GM18508 (cell line): ENCODE data around the gene EMC6.

ENCODE experiments used
- ATAC-seq: cut with Tn5 transposase; IDR thresholded peaks from one replicate; pipeline ENCODE4 v1.9.1; 2021; ENCODE audit warnings: moderate number of reproducible peaks; ENCODE audit not compliant: insufficient read depth, unreplicated experiment

EMC6 gene

GRCh38 chr17:3668279-3669084, at the start of gene EMC6, which contains the start of gene TAX1BP3:
TSS of gene EMC6 (plus strand) at chr17:3668812. CDS start at chr17:3669147, 335 bp downstream.
TSS of gene TAX1BP3 (minus strand) at chr17:3668578. CDS start at chr17:3668526, 52 bp downstream.
- ATAC-seq: peak; percentile 56

- no peak for ATAC-seq
These were observed 47.4 kb upstream of the EMC6 start for GRCh38 chr17:3621146-3621720.

GRCh38 chr17:3622977-3623594, 45.5 kb upstream of the EMC6 start:
- ATAC-seq: no peak

- ATAC-seq: no peak
These were observed 41.5 kb upstream of the EMC6 start for GRCh38 chr17:3626831-3627768.

GRCh38 chr17:3627769-3628167, 40.8 kb upstream of the EMC6 start:
- no peak for ATAC-seq

GRCh38 chr17:3630781-3631180, 37.8 kb upstream of the EMC6 start:
- ATAC-seq: no peak

GRCh38 chr17:3632287-3632686, 36.3 kb upstream of the EMC6 start:
- ATAC-seq: no peak

- ATAC-seq: no peak
These were observed 33.0 kb upstream of the EMC6 start for GRCh38 chr17:3635474-3636153.

- ATAC-seq: peak; percentile 81
These were observed 32.3 kb upstream of the EMC6 start, which contains the start of the genes CTNS and SHPK for GRCh38 chr17:3636154-3636907. TSS of gene CTNS (plus strand) at chr17:3636760. CDS start at chr17:3640207, 3,447 bp downstream. TSS of gene SHPK (minus strand) at chr17:3636250. CDS start at chr17:3636219, 31 bp downstream.

- ATAC-seq: no peak
These were observed 31.7 kb upstream of the EMC6 start for GRCh38 chr17:3636908-3637373.

GRCh38 chr17:3639981-3640596, 28.5 kb upstream of the EMC6 start:
- ATAC-seq: no peak

GRCh38 chr17:3641014-3641413, 27.6 kb upstream of the EMC6 start:
- no peak for ATAC-seq

- no peak for ATAC-seq
These were observed 26.7 kb upstream of the EMC6 start for GRCh38 chr17:3641717-3642486.

- no peak for ATAC-seq
These were observed 24.7 kb upstream of the EMC6 start for GRCh38 chr17:3643889-3644349.

- no peak for ATAC-seq
These were observed 23.3 kb upstream of the EMC6 start for GRCh38 chr17:3645310-3645709.

GRCh38 chr17:3647251-3647650, 21.4 kb upstream of the EMC6 start:
- no peak for ATAC-seq

GRCh38 chr17:3647769-3648555, 20.6 kb upstream of the EMC6 start:
- ATAC-seq: no peak
